HL-60/S4 (cell line): ENCODE results near the gene ZBTB4.

Experiments
- in situ Hi-C: fragments of 300-500 bp; cut with MboI; formaldehyde crosslinking; loops from 2 replicates; pipeline ENCODE4 v1.14.3; 2022; ENCODE audit warnings: low sequenced_read_pairs

ZBTB4 gene

GRCh38 chr17:7443499-7444485 lies 35.6 kb downstream of the ZBTB4 start:
- in situ Hi-C loops = no loop called here

GRCh38 chr17:7442142-7442541 lies 37.3 kb downstream of the ZBTB4 start:
- in situ Hi-C loops = no loop called here

GRCh38 chr17:7441266-7441665 lies 38.2 kb downstream of the ZBTB4 start:
- in situ Hi-C loops = no loop called here

GRCh38 chr17:7440834-7441195 lies 38.6 kb downstream of the ZBTB4 start:
- in situ Hi-C loops = no loop called here

GRCh38 chr17:7440113-7440833 lies 39.2 kb downstream of the ZBTB4 start:
- in situ Hi-C loops = no loop called here

- in situ Hi-C loops = no loop called here
Observed at GRCh38 chr17:7439462-7440112, 39.8 kb downstream of the ZBTB4 start, which contains the start of gene FGF11. FGF11 (plus strand) TSS chr17:7439512; CDS start chr17:7439621, 109 bp downstream.

GRCh38 chr17:7438656-7439460 lies 40.6 kb downstream of the ZBTB4 start:
- in situ Hi-C loops = no loop called here

- in situ Hi-C loops = no loop called here
Observed at GRCh38 chr17:7437950-7438614, 41.3 kb downstream of the ZBTB4 start.

- in situ Hi-C loops = no loop called here
Observed at GRCh38 chr17:7437369-7437863, 42.0 kb downstream of the ZBTB4 start.

GRCh38 chr17:7436556-7437368 lies 42.7 kb downstream of the ZBTB4 start:
- in situ Hi-C loops = no loop called here

- in situ Hi-C loops = no loop called here
Observed at GRCh38 chr17:7435676-7436555, 43.5 kb downstream of the ZBTB4 start.

- in situ Hi-C loops = no loop called here
Observed at GRCh38 chr17:7432296-7432695, 47.1 kb downstream of the ZBTB4 start.

GRCh38 chr17:7431231-7431630 lies 48.2 kb downstream of the ZBTB4 start:
- in situ Hi-C loops = no loop called here

- in situ Hi-C loops = no loop called here
Observed at GRCh38 chr17:7429722-7430121, 49.7 kb downstream of the ZBTB4 start.

- in situ Hi-C loops = no loop called here
Observed at GRCh38 chr17:7428557-7428956, 50.9 kb downstream of the ZBTB4 start, which contains the start of gene SPEM3. SPEM3 (plus strand) TSS chr17:7428857; CDS start chr17:7428903, 46 bp downstream.

- in situ Hi-C loops = no loop called here
Observed at GRCh38 chr17:7427549-7427948, 51.9 kb downstream of the ZBTB4 start.

- in situ Hi-C loops = no loop called here
Observed at GRCh38 chr17:7426896-7427489, 52.4 kb downstream of the ZBTB4 start.
